SJCRH30 (cell line): ENCODE results near the gene ZNF385D. TPM values are rescaled to one million over a fixed set of nuclear protein-coding genes. Genes with fewer than 3 reads are reported as not detected.
"Not testable (repeated sequence)": the region's sequence is repeated elsewhere in the genome, so short reads cannot be mapped to it uniquely, and the experiment has no call there.

Source experiments
- DNase-seq, 2 experiments: peaks; one replicate each; pipeline ENCODE4 v3.0.0-alpha.2; 2015 to 2020
- H3K27ac ChIP-seq: fragments of 250-450 bp; sonication (Bioruptor Pico); 2 replicates; pipeline ENCODE4 v1.5.1; 2020; ENCODE audit warnings: mild to moderate bottlenecking, moderate library complexity
- H3K27me3 ChIP-seq: fragments of 250-450 bp; sonication (Bioruptor Pico); 2 replicates; pipeline ENCODE4 v1.5.1; 2020; ENCODE audit warnings: mild to moderate bottlenecking, moderate library complexity
- H3K36me3 ChIP-seq: fragments of 250-450 bp; sonication (Bioruptor Pico); 2 replicates; pipeline ENCODE4 v1.5.1; 2020; ENCODE audit warnings: mild to moderate bottlenecking, moderate library complexity
- H3K4me1 ChIP-seq: fragments of 250-450 bp; sonication (Bioruptor Pico); 2 replicates; pipeline ENCODE4 v1.5.1; 2020; ENCODE audit warnings: mild to moderate bottlenecking, moderate library complexity
- H3K4me3 ChIP-seq: fragments of 250-450 bp; sonication (Bioruptor Pico); 2 replicates; pipeline ENCODE4 v1.5.1; 2020; ENCODE audit warnings: mild to moderate bottlenecking, moderate library complexity
- H3K9me3 ChIP-seq: fragments of 250-450 bp; sonication (Bioruptor Pico); replicated peaks from 2 replicates; pipeline ENCODE4 v1.5.1; 2020; ENCODE audit warnings: mild to moderate bottlenecking, moderate library complexity
- total RNA-seq: library from RNA; depleted of rRNA; stranded (reverse); fragments of >200 nt; shearing (Covaris generic); gene quantifications from 2 replicates; pipeline ENCODE4 v1.2.3, GENCODE V29; 2014

Gene ZNF385D
- total RNA-seq, 1 experiment from 2014 or later: 0.02 TPM

GRCh38 chr3:21508246-21508645, 242.8 kb downstream of the ZNF385D start:
- no peak for DNase-seq
- Histone ChIP-seq H3K27me3 (no peaks in the 10 kb centered on the region), H3K27ac (no peak overlapping the region), H3K4me3 (no peak overlapping the region), H3K9me3 (no peaks in the 10 kb centered on the region), H3K36me3 (no peaks in the 10 kb centered on the region), H3K4me1 (no peaks in the 10 kb centered on the region)

- Histone ChIP-seq H3K36me3 (no peaks in the 10 kb centered on the region), H3K4me3 (no peak overlapping the region), H3K9me3 (no peaks in the 10 kb centered on the region), H3K27ac (no peak overlapping the region), H3K27me3 (no peaks in the 10 kb centered on the region), H3K4me1 (no peaks in the 10 kb centered on the region)
- DNase-seq: no peak
Measured at GRCh38 chr3:21505711-21506460, 245.1 kb downstream of the ZNF385D start.

GRCh38 chr3:21502656-21503055, 248.4 kb downstream of the ZNF385D start:
- DNase-seq: no peak

GRCh38 chr3:21500834-21501233, 250.2 kb downstream of the ZNF385D start:
- 0 out of 2 replicates have a peak, but pooled peaks cover 5% of the 10 kb centered on the region for H3K27me3 ChIP-seq
- H3K9me3 ChIP-seq: no peaks in the 10 kb centered on the region
- no peaks in the 10 kb centered on the region for H3K4me1 ChIP-seq
- no peaks in the 10 kb centered on the region for H3K36me3 ChIP-seq
- H3K4me3 ChIP-seq: no peak overlapping the region
- H3K27ac ChIP-seq: no peak overlapping the region
- DNase-seq: no peak

More at GRCh38 chr3:21502656-21503055, 248.4 kb downstream of the ZNF385D start:
- no peaks in the 10 kb centered on the region for H3K36me3 ChIP-seq
- H3K27me3 ChIP-seq: 0 out of 2 replicates have a peak, but pooled peaks cover 5% of the 10 kb centered on the region
- no peak overlapping the region for H3K27ac ChIP-seq
- H3K9me3 ChIP-seq: no peaks in the 10 kb centered on the region
- no peaks in the 10 kb centered on the region for H3K4me1 ChIP-seq
- H3K4me3 ChIP-seq: no peak overlapping the region

GRCh38 chr3:21490671-21491070, 260.3 kb downstream of the ZNF385D start:
- not testable (repeated sequence) for H3K27me3 ChIP-seq, H3K4me3 ChIP-seq, H3K27ac ChIP-seq, H3K4me1 ChIP-seq, DNase-seq, H3K9me3 ChIP-seq, H3K36me3 ChIP-seq

GRCh38 chr3:21487520-21487919, 263.5 kb downstream of the ZNF385D start:
- Histone ChIP-seq H3K27ac (no peak overlapping the region), H3K9me3 (no peaks in the 10 kb centered on the region), H3K36me3 (no peaks in the 10 kb centered on the region), H3K4me1 (no peaks in the 10 kb centered on the region), H3K4me3 (no peak overlapping the region), H3K27me3 (no peaks in the 10 kb centered on the region)
- DNase-seq: no peak

GRCh38 chr3:21486024-21486935, 264.7 kb downstream of the ZNF385D start:
- not testable (repeated sequence) for H3K36me3 ChIP-seq, H3K4me3 ChIP-seq, H3K27ac ChIP-seq, H3K4me1 ChIP-seq, H3K27me3 ChIP-seq, DNase-seq, H3K9me3 ChIP-seq

GRCh38 chr3:21484828-21485144, 266.2 kb downstream of the ZNF385D start:
- no peaks in the 10 kb centered on the region for H3K36me3 ChIP-seq
- H3K27me3 ChIP-seq: no peaks in the 10 kb centered on the region
- H3K4me1 ChIP-seq: no peaks in the 10 kb centered on the region
- DNase-seq: no peak
- no peak overlapping the region for H3K4me3 ChIP-seq
- no peaks in the 10 kb centered on the region for H3K9me3 ChIP-seq
- no peak overlapping the region for H3K27ac ChIP-seq

GRCh38 chr3:21484057-21484827, 266.8 kb downstream of the ZNF385D start:
- Histone ChIP-seq H3K27me3 (no peaks in the 10 kb centered on the region), H3K4me3 (no peak overlapping the region), H3K27ac (no peak overlapping the region), H3K36me3 (no peaks in the 10 kb centered on the region), H3K4me1 (no peaks in the 10 kb centered on the region), H3K9me3 (no peaks in the 10 kb centered on the region)
- DNase-seq: peak; percentile 67 to 86

- no peak overlapping the region for H3K27ac ChIP-seq
- H3K9me3 ChIP-seq: no peaks in the 10 kb centered on the region
- no peak for DNase-seq
- H3K4me1 ChIP-seq: no peaks in the 10 kb centered on the region
- no peaks in the 10 kb centered on the region for H3K36me3 ChIP-seq
- no peaks in the 10 kb centered on the region for H3K27me3 ChIP-seq
- no peak overlapping the region for H3K4me3 ChIP-seq
Measured at GRCh38 chr3:21481991-21482390, 269.0 kb downstream of the ZNF385D start.

- Histone ChIP-seq H3K27ac (no peak overlapping the region), H3K27me3 (no peaks in the 10 kb centered on the region), H3K9me3 (no peaks in the 10 kb centered on the region), H3K4me3 (no peak overlapping the region), H3K4me1 (no peaks in the 10 kb centered on the region), H3K36me3 (no peaks in the 10 kb centered on the region)
- no peak for DNase-seq
Measured at GRCh38 chr3:21477541-21478288, 273.3 kb downstream of the ZNF385D start.

GRCh38 chr3:21466476-21466875, 284.5 kb downstream of the ZNF385D start:
- Histone ChIP-seq H3K27ac (no peak overlapping the region), H3K9me3 (no peaks in the 10 kb centered on the region), H3K4me1 (no peaks in the 10 kb centered on the region), H3K27me3 (no peaks in the 10 kb centered on the region), H3K4me3 (no peak overlapping the region), H3K36me3 (no peaks in the 10 kb centered on the region)
- no peak for DNase-seq

- no peak for DNase-seq
- Histone ChIP-seq H3K27me3 (no peaks in the 10 kb centered on the region), H3K9me3 (no peaks in the 10 kb centered on the region), H3K4me1 (no peaks in the 10 kb centered on the region), H3K4me3 (no peak overlapping the region), H3K27ac (no peak overlapping the region), H3K36me3 (no peaks in the 10 kb centered on the region)
Measured at GRCh38 chr3:21464746-21465145, 286.3 kb downstream of the ZNF385D start.

- Histone ChIP-seq H3K4me1 (no peaks in the 10 kb centered on the region), H3K36me3 (no peaks in the 10 kb centered on the region), H3K27ac (no peak overlapping the region), H3K9me3 (no peaks in the 10 kb centered on the region), H3K4me3 (no peak overlapping the region), H3K27me3 (no peaks in the 10 kb centered on the region)
- no peak for DNase-seq
Measured at GRCh38 chr3:21463319-21463718, 287.7 kb downstream of the ZNF385D start.
